Measurements from ENCODE around the gene SLC6A8. TPM values are rescaled to one million over a fixed set of nuclear protein-coding genes. Genes with fewer than 3 reads are reported as not detected.

The SLC6A8 gene
- total RNA-seq, 1 donor from 2014 or later = 1.0 TPM

DNA sequence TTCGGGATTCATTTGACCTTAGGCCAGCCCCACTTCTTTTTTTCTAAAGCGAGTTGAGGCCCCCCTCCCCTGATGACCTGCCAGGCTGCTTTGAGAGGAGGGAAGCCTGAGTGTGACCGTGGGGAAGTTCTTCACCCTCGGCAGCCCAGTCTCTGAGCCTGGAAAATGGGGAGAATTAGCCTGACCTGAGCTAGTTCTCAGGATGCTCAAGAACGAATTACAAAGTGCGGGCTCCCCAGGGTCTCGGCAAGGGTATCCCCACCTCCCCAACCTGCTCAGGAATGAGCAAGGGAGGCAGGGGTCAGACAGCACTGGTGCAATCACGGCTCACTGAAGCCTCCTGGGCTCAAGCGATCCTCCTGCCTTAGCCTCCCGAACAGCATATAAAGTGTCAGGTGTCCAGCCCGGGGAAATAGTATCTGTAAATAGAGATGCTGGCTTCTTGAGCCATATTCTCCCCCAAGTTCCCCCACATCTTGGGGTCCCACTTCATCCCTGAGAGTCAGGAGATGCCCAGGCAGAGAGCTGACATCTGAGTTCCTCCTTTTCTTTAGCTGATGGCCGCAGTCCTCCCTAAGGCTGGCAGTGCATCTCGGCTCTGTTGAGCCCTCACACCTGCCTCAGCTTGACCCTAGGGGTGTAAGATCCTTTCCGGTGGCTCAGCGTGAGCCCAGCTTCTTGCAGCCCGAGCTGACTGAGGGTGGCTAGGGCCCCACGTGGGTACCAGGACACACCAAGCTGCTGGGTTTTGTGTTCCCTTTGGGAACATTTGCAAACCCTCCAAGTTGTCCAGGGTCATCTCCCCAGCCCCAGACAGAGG lies 39.2 kb upstream of the SLC6A8 start:
- intact Hi-C loops (cut with micrococcal nuclease) = no loop called here

DNA sequence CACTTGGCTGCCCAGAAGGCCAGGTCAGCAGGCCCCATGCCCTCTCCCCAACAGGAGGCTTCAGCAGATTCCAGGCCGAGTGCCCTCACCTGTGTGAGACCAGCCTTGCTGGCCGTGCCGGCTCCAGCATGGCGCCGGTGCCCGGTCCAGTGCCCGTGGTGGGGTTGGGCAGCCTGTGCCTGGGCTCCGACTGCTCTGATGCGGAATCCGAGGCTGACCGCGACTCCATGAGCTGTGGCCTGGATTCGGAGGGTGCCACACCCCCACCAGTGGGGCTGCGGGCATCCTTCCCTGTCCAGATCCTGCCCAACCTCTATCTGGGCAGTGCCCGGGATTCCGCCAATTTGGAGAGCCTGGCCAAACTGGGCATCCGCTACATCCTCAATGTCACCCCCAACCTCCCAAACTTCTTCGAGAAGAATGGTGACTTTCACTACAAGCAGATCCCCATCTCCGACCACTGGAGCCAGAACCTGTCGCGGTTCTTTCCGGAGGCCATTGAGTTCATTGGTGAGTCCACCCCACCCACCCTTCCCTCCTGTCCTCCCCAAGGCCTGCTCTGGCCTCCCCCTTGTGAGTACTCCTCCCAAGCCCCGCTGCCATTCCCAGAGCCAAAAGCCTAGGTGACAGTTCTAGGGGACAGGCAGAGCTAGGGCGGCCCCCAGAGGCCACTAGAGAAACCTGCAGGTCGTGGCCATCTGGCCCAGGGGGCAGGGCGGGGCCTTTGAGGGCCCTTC lies 38.4 kb upstream of the SLC6A8 start:
- intact Hi-C loops (cut with micrococcal nuclease) = no loop called here

DNA sequence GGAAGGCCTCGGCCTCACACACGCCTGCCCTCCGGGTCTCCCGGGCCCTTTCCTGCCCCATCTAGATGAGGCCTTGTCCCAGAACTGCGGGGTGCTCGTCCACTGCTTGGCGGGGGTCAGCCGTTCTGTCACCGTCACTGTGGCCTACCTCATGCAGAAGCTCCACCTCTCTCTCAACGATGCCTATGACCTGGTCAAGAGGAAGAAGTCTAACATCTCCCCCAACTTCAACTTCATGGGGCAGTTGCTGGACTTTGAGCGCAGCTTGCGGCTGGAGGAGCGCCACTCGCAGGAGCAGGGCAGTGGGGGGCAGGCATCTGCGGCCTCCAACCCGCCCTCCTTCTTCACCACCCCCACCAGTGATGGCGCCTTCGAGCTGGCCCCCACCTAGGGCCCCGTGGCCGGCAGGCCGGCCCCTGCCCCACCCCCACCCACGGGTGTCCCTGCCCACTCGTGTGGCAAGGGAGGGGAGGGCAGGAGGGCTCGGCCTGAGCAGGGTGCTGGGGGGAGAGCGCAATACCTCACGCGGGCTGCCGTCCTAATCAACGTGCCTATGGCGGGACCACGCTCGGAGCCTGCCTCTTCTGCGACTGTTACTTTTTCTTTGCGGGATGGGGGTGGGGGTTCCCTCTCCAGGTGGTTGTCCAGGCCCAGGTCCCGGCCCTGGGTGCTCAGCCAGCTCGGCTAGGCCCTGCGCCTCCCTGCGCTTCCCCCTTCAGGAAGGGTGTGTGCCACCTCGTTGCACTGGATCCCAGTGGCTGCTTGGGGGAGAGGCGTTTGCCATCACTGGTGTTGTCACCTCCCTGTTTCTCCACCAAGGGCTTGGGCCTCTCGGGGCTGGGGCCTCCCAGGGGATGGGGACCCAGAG lies 37.6 kb upstream of the SLC6A8 start:
- intact Hi-C loops (cut with micrococcal nuclease) = no loop called here

DNA sequence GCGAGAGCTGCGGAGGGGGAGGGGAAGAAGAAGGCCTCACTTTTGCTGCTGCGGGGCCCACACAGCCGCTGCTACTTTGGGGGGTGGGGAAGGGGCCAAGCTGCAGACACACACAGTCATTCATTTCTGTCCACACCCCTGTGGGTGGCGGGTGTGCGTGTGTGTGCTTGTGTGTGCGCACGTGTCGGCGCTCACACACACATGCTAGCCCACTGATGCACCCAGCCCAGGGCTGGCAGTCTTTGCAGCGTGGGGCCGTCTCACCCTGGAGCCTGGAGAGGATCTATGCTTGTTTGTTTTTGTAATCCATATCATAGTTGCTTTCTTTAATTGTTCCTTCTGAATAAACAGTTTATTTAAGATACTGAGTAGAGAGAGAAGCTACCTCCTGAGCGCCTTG lies 36.8 kb upstream of the SLC6A8 start:
- intact Hi-C loops (cut with micrococcal nuclease) = no loop called here

DNA sequence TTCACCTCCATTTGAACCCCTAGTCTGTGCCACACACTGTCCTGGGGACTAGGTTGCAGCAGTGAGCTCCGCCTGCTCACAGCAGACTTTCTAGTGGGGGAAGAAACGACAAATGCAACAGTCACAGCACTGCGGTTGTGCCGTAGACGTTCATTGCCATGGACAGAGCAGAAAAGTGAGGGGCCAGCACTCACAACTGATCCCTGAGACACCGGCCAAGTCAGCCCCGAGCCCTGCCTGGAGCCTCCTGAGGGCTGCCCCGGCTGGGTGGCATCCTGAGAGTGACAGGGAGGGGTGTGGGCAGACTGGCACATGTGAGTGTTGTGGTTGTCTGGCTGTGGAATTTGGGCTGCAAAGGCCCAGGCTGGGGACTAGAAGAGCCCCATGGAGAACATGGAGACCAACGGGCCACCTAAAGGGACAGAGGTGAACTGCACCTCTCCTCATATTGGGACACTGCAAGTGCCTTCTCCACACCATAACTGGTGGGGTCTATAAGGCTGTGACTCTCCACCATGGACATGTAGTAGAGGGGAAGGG lies 36.1 kb upstream of the SLC6A8 start:
- intact Hi-C loops (cut with micrococcal nuclease) = no loop called here

DNA sequence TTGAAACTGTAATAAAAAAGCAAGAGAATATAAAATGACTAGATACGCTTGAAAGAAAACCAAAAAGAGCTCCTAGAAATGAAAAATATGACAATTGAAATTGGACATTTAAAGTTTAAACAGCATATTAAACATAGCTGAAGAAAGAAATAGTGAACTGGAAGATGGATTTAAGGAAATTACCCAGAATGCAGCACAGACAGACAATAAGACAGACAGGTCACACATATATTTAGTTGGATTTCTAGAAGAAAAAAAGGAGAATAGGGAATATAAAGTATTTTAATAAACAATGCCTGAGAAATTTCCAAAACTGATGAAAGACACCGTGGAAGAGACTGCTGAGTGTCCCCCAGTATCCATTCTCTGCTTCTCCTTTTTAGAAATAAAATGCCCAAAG lies 34.2 kb upstream of the SLC6A8 start:
- intact Hi-C loops (cut with micrococcal nuclease) = no loop called here

DNA sequence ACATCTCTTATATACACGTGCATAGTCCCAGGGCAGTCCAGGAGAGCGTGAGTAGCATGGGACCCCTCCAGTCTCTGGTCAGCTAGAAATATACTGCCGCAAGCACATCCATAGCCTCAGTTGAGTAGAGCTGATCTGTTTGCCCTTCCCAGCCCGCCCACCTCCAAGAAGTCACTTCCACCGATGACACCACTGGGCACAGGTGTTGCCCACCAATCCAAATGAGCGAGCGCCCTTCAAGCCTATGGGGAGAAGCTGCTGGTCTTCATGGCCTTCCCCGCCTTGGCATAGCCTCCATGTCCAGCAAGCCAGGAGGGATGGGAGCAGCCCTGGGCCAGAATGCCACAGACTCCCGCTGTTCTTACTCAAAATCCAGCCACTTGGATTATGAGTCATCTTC lies 30.6 kb upstream of the SLC6A8 start:
- intact Hi-C loops (cut with micrococcal nuclease) = no loop called here

DNA sequence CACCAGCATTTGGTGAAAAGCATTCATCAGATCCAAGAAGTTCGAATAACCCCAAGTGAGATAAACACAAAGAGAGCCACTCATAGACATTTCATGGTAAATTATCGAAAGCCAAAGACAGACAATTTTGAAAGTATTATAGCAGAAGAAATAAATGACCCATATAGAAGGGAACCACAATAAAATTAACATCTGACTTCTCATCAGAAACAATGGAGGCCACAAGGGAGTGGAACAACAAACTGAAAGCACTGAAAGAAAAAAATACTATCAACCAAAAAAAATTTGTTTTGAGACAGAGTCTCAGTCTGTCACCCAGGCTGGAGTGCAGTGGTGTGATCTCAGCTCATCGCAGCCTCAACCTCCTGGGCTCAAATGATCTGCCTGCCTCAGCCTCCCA lies 28.5 kb upstream of the SLC6A8 start:
- intact Hi-C loops (cut with micrococcal nuclease) = no loop called here

DNA sequence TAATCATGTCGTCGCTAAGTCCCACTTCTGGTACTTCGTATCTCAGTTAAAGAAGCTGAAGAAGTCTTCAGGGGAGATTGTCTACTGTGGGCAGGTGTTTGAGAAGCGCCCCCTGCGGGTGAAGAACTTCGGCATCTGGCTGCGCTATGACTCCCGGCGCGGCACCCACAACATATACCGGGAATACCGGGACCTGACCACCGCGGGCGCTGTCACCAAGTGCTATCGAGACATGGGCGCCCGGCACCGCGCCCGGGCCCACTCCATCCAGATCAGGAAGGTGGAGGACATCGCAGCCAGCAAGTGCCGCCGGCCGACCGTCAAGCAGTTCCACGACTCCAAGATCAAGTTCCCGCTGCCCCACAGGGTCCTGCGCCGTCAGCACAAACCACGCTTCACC lies 25.5 kb upstream of the SLC6A8 start:
- intact Hi-C loops (cut with micrococcal nuclease) = no loop called here

DNA sequence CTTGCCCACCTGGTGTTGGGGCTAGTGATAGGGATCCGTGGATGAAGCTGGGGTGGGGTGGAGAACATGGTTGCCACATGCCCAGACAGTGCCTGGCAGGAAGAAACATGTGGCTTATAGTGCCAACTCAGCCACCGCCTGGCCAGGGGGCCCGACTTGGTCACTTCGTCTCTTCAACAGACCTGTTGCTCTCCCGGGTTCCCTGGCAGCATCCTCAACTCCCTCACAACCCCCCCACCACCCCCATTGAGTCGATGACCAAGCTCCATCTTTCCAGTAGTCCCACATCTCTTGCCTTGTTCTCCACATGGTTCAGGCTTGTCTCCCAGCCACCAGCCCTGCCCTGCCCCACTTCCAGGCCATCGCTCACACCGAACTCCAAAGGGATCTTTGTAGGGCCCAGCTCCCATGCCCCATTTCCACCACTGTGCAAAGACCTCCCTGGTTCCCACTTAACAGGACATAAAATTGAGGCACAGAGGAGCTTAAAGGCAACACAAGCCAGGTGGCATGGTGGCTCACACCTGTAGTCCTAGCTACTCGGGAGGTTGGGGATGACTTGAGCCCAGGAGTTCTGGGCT lies 21.9 kb upstream of the SLC6A8 start:
- intact Hi-C loops (cut with micrococcal nuclease) = loop anchor here (5.0 kb wide), 1 partner anchor 709 kb away; no protein-coding TSS in a partner anchor

DNA sequence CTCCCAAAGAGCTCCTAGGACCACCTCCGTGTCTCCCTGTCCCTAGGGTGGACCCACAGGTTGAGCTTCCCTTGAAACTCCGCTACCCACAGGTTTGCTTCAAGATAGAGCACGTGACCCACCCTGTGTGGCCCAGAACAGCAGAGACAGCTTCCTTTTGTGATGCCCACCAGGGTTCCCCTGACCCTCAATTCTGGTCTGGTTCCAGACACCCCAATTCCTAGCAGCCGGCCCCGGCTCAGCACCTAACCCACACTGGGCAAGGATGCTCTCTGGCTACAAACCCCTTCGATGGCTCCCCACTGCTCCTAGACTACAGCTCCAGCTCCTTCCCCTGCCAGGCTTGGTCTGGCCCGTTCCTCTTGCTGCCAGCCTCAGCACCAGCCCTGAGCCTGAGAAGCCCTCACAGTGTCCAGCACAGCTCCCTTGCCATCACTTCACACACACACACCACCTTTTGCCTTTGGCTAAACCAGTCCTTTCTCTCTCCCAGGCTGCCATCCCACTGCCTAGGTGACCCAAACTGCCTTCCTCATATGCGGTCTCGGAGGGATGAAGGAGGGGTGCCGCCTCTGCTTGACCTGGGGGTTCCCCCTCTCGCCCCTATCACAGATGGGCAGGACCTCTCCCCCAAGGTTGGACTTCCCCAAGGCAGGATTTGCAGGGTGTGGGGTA lies 20.3 kb upstream of the SLC6A8 start:
- intact Hi-C loops (cut with micrococcal nuclease) = loop anchor here (5.0 kb wide), 1 partner anchor 710 kb away; no protein-coding TSS in a partner anchor

DNA sequence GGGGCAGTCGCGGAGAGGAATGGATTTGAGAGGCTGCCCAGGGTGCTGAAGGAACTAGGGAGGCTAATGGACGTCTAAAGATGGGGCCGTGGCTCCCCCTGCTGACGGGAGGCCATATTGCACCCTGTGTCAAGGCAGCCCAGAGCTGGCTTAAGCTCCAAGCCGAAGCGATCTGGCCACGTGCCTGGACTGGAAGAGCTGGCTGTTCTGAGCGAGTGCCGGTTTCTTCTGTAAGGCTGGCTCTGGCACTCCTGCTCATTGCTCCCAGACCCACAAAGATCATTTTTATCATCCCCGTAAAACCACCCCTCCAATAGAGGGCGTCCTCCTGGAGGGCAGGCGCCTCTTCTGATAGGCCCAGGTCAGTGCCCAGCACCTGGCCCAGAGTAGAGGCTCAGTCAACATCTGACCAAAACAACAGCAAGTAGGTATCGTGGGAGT lies 19.8 kb upstream of the SLC6A8 start:
- intact Hi-C loops (cut with micrococcal nuclease) = loop anchor here (1.0 to 5.0 kb wide), 6 partner anchors 57 to 711 kb away; partner anchors contain the start of gene HAUS7

DNA sequence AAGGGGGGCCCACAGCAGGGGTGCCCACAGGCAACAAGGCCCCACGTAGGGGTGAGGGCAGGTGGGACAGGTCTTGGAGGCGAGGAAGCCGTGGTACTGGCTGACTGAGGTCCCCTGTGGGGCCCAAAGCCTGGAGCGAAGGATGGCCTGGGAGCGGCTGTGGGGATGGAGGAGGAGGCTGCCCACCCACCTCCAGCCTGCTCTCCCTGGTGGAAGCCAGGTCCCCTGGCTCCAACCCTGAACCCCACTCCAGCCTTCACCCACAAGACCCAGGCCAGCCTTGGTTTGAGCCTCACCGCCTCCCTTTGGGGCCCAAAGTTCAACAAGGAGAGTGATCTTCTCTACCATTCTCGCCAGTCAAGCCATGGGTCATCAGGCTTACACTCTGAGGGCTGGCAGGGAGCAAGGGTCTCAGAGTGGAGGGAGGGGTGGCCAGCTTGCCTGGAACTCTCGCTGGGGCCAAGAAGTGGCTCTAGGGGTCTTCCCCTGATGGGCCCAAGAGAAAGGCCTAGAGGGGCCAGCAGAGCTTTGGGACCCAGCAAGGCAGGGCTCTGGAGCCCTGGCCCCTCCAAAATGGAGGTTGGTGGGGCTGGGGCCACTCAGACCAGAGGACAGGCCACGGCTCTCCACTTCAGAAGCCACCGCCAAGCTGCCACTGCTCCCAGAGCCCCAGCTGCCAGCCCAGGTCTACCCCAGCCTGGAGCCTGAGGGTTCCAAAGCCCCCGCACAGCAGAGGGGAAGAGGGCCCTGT lies 19.1 kb upstream of the SLC6A8 start:
- intact Hi-C loops (cut with micrococcal nuclease) = loop anchor here (1.0 to 5.0 kb wide), 7 partner anchors 58 to 727 kb away; partner anchors contain the start of gene HAUS7

DNA sequence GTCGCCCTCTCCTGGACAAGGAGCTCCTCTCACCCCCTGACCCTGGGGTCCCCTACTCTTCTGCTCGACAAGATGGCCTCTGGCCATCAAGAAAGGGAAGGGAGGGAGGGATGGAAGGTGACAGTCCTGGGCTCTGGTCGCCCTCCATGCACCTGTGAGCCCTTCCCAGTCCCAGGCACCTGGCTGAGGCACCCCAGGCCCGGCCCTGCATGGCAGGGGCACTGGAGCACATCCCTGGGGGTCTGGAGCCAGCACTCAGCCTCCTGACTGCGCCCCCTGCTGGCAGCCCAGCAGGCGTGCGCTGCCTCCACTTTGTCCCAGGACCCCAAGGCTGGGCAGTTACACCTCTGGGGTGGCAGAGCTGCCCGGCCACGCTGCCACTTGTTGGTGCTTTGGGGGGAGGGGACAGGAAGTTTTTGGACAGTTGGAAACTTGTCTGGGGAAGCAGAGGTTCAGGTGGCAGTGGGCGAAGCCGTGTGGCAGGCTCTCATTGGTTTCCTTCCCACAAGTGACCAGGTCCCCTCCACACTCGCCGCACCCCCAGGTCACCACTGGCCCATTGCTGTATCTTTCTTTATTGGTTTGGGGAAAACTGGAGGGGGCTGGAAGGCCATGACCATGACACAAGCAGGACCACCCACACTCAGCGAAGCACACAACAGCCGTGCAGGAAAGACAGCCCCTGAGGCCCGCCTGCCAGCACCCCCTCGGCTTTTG lies 18.4 kb upstream of the SLC6A8 start:
- intact Hi-C loops (cut with micrococcal nuclease) = loop anchor here (1.0 to 5.0 kb wide), 6 partner anchors 59 to 728 kb away; partner anchors contain the start of gene HAUS7

DNA sequence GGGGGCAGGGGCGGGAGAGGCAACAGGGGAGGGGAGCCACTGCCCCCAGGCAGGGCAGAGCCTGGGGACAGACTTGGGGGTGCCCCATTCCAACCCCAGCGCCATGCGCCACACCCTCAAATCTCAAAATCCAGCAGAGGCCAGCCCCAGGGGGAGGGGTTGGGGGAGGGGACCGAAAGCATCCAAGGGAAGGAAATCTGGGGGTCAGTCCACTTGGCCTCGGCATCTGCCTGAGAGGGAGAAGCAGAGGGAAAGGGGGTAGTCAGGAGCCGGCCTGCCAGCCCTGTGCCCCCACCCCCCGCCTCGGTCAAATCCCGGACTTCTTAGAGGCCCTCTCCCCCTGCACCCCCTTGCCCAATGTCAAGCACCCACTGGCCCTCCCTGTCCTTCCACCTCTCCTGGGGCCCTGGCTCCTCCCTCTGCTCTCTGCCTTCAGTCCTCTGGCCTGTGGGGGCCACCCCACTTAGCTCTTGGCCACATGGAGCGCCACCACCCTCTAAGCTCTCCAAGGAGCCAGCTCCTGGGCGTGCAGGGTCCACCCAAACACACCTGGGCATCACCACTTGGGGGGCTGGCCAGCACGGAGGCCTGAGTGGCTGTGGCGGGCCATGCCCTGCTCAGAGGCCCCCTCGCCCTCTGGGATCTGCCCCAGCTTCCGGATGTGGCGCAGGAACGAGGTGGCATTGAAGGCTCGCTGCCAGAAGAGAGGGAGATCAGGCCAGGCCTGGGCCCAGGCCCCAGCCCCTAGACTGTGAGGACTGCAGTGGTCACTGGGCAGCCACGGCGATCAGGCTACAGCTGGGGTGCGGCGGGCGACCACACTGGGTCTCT lies 17.6 kb upstream of the SLC6A8 start:
- intact Hi-C loops (cut with micrococcal nuclease) = loop anchor here (1.0 to 5.0 kb wide), 6 partner anchors 59 to 729 kb away; partner anchors contain the start of gene HAUS7

DNA sequence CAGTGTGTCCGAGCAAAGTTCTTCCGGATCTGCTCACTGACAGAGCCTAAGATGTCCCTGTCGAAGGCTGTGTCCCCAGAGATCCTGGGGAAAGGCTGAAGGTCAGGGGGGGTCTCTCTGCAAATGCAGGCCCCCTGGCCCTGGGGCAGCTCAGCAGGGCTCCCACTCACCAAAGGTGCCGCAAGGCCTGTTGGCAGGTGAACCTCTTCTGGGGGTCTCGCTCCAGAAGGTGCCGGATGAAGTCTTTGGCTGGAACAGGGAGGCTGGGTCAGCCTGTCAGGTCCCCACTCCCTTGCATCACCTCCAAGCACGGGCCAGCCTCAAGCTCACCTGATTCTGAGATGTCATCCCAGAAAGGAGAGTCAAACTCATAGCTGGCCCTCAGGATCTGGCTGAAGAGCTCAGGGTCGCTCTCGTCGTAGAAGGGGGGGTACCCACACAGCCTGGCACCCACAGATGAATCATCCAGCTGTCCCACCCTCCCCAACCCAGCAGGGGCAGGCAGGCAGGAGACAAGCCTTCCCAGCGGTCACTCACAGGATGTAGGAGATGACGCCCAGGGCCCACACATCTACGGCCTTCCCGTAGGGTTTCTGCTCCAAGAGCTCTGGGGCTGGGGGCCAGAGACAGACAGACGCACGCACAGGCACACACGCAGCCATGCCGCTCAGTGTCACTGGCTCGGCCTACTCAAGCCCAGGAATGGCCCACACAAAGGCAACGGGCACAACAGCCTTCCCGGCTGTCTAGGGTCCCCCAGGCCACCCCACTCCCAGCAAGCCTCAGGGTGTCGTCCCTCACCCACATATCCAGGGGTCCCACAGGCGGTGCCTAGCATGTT lies 16.8 kb upstream of the SLC6A8 start:
- intact Hi-C loops (cut with micrococcal nuclease) = no loop called here

Data from T-helper 2 cell treated with Interferon-gamma antibody and Interleukin-4, amounts not matched to agents 100 ng/mL and 5 ng/mL, for 36 hours (primary cell).